OCI-LY3 (cell line): ENCODE measurements around the gene BABAM2.

ENCODE experiments used
- H2AFZ ChIP-seq: fragments of 200-600, 300-600 bp; shearing (Covaris generic); 2 replicates; pipeline ENCODE4 v1.6.0; 2014; ENCODE audit warnings: antibody characterized with exemption, low read depth, low read length
- H3K27ac ChIP-seq: fragments of 200-600, 300-600 bp; sonication (generic); 2 replicates; pipeline ENCODE4 v1.5.1; 2014; ENCODE audit warnings: mild to moderate bottlenecking, low read length, moderate library complexity, mixed read lengths
- H3K27me3 ChIP-seq: fragments of 200-600, 300-600 bp; sonication (generic); 2 replicates; pipeline ENCODE4 v1.6.1; 2014; ENCODE audit warnings: low read depth, low read length, mixed read lengths
- H3K36me3 ChIP-seq: fragments of 200-600, 300-600 bp; sonication (generic); replicated peaks from 2 replicates; pipeline ENCODE3; 2014; ENCODE audit warnings: low read depth, low read length, mixed read lengths
- H3K4me1 ChIP-seq: fragments of 300-600, 200-600 bp; sonication (generic); 2 replicates; pipeline ENCODE4 v1.6.1; 2014; ENCODE audit warnings: low read length, mixed read lengths
- H3K4me2 ChIP-seq: fragments of 200-600, 300-600 bp; sonication (generic); 2 replicates; pipeline ENCODE4 v1.6.1; 2014; ENCODE audit warnings: low read length, mixed read lengths
- H3K4me3 ChIP-seq: fragments of 300-600, 200-600 bp; sonication (generic); 2 replicates; pipeline ENCODE4 v1.5.1; 2014; ENCODE audit warnings: antibody characterized with exemption, mild to moderate bottlenecking, low read length, moderate library complexity
- H3K79me2 ChIP-seq: fragments of 300-600, 200-600 bp; shearing (Covaris generic); 2 replicates; pipeline ENCODE4 v1.6.1; 2014; ENCODE audit warnings: mild to moderate bottlenecking, low read length, mixed read lengths
- H3K9ac ChIP-seq: fragments of 300-600, 200-600 bp; shearing (Covaris generic); 2 replicates; pipeline ENCODE4 v1.6.0; 2014; ENCODE audit warnings: mild to moderate bottlenecking, low read length, moderate library complexity
- H3K9me3 ChIP-seq: fragments of 200-600, 300-600 bp; shearing (Covaris generic); 2 replicates; pipeline ENCODE4 v1.6.1; 2014; ENCODE audit warnings: low read length, mixed read lengths; ENCODE audit not compliant: insufficient read depth
- H4K20me1 ChIP-seq: fragments of 200-600, 300-600 bp; sonication (generic); 2 replicates; pipeline ENCODE4 v1.6.1; 2016; ENCODE audit warnings: low read length, mixed read lengths; ENCODE audit not compliant: insufficient read depth
- CTCF ChIP-seq: fragments of 200-600, 300-600 bp; sonication (generic); IDR thresholded peaks from 2 replicates; pipeline ENCODE4 v1.5.1; 2014; ENCODE audit warnings: antibody characterized with exemption, low read length, low read depth
- EZH2phosphoT487 ChIP-seq: fragments of 200-600 bp; shearing (Covaris generic); IDR thresholded peaks from 2 replicates; pipeline ENCODE4 v1.6.1; 2018; ENCODE audit warnings: antibody characterized with exemption, mixed run types, low read depth

BABAM2 gene

GRCh38 chr2:28293416-28293815, 402.9 kb downstream of the BABAM2 start:
- Histone ChIP-seq H3K9me3 (no peaks in the 10 kb centered on the region), H3K9ac (no peak overlapping the region), H3K36me3 (no peaks in the 10 kb centered on the region), H4K20me1 (no peaks in the 10 kb centered on the region), H3K4me2 (no peak overlapping the region), H3K27me3 (no peaks in the 10 kb centered on the region), H3K4me3 (no peak overlapping the region), H3K4me1 (no peaks in the 10 kb centered on the region), H2AFZ (no peak overlapping the region), H3K27ac (no peak overlapping the region), H3K79me2 (no peaks in the 10 kb centered on the region)
- TF ChIP-seq EZH2phosphoT487: no peak
- no peak for TF ChIP-seq CTCF

GRCh38 chr2:28294451-28294850, 403.9 kb downstream of the BABAM2 start:
- Histone ChIP-seq H2AFZ (no peak overlapping the region), H3K27me3 (no peaks in the 10 kb centered on the region), H3K9me3 (no peaks in the 10 kb centered on the region), H3K4me3 (no peak overlapping the region), H3K36me3 (no peaks in the 10 kb centered on the region), H3K4me2 (no peak overlapping the region), H3K79me2 (no peaks in the 10 kb centered on the region), H4K20me1 (no peaks in the 10 kb centered on the region), H3K4me1 (no peaks in the 10 kb centered on the region), H3K27ac (no peak overlapping the region), H3K9ac (no peak overlapping the region)
- TF ChIP-seq CTCF (no peak), EZH2phosphoT487 (no peak)

GRCh38 chr2:28296243-28296642, 405.7 kb downstream of the BABAM2 start:
- no peaks in the 10 kb centered on the region for H3K4me1 ChIP-seq
- H3K9ac ChIP-seq: no peak overlapping the region
- H3K9me3 ChIP-seq: no peaks in the 10 kb centered on the region
- no peaks in the 10 kb centered on the region for H4K20me1 ChIP-seq
- no peak for TF ChIP-seq EZH2phosphoT487
- TF ChIP-seq CTCF: no peak
- no peak overlapping the region for H3K4me3 ChIP-seq
- H3K4me2 ChIP-seq: no peak overlapping the region
- no peaks in the 10 kb centered on the region for H3K27me3 ChIP-seq
- H3K27ac ChIP-seq: no peak overlapping the region
- no peaks in the 10 kb centered on the region for H3K79me2 ChIP-seq
- no peak overlapping the region for H2AFZ ChIP-seq
- H3K36me3 ChIP-seq: no peaks in the 10 kb centered on the region

- Histone ChIP-seq H3K4me1 (no peaks in the 10 kb centered on the region), H3K36me3 (no peaks in the 10 kb centered on the region), H2AFZ (no peak overlapping the region), H3K4me3 (no peak overlapping the region), H3K27me3 (no peaks in the 10 kb centered on the region), H4K20me1 (no peaks in the 10 kb centered on the region), H3K9ac (no peak overlapping the region), H3K4me2 (no peak overlapping the region), H3K27ac (no peak overlapping the region), H3K79me2 (no peaks in the 10 kb centered on the region), H3K9me3 (no peaks in the 10 kb centered on the region)
- TF ChIP-seq CTCF (no peak), EZH2phosphoT487 (no peak)
Observed at GRCh38 chr2:28296904-28297303, 406.4 kb downstream of the BABAM2 start.
